SK-N-SH treated with all-trans-retinoic acid at 6 μM for 48 hours (cell line): Measurements from ENCODE around the gene SMAD6.

Experiments
- ATAC-seq: fragments of 200-7000 bp; cut with Tn5 transposase; 3 replicates; pipeline ENCODE4 v1.9.1; 2020; ENCODE audit warnings: mild to moderate bottlenecking, moderate library complexity
- ARNTL ChIP-seq: fragments of 450-650 bp; formaldehyde crosslinking; IDR thresholded peaks from 2 replicates; pipeline ENCODE4 v1.5.0; 2020; ENCODE audit warnings: low read depth, mild to moderate bottlenecking, moderate library complexity, borderline replicate concordance
- BACH2 ChIP-seq: fragments of 250-450 bp; sonication (Bioruptor Pico); IDR thresholded peaks from 2 replicates; pipeline ENCODE4 v1.9.0; 2021; ENCODE audit warnings: mild to moderate bottlenecking, borderline replicate concordance
- CSDC2 ChIP-seq: fragments of 250-450 bp; sonication (Bioruptor Pico); IDR thresholded peaks from 2 replicates; pipeline ENCODE4 v1.5.0; 2020; ENCODE audit warnings: mild to moderate bottlenecking, moderate library complexity
- ESRRG ChIP-seq: fragments of 250-450 bp; sonication (Bioruptor Pico); IDR thresholded peaks from 2 replicates; pipeline ENCODE4 v1.6.1; 2021; ENCODE audit warnings: mild to moderate bottlenecking
- GLIS3 ChIP-seq: fragments of 250-450 bp; sonication (Bioruptor Pico); IDR thresholded peaks from 2 replicates; pipeline ENCODE4 v1.5.0; 2020; ENCODE audit warnings: mild to moderate bottlenecking, moderate library complexity
- ISL1 ChIP-seq: fragments of 250-450 bp; sonication (Bioruptor Pico); IDR thresholded peaks from 2 replicates; pipeline ENCODE4 v2.1.2; 2022; ENCODE audit warnings: mild to moderate bottlenecking, moderate library complexity
- PPARA ChIP-seq: fragments of 250-450 bp; sonication (Bioruptor Pico); IDR thresholded peaks from 2 replicates; pipeline ENCODE4 v1.5.0; 2020; ENCODE audit warnings: mild to moderate bottlenecking, borderline replicate concordance
- RARB ChIP-seq: fragments of 250-450 bp; sonication (Bioruptor Pico); IDR thresholded peaks from 2 replicates; pipeline ENCODE4 v1.8.0; 2021; ENCODE audit warnings: mild to moderate bottlenecking, moderate library complexity
- SNAI2 ChIP-seq: fragments of 250-450 bp; sonication (Bioruptor Pico); IDR thresholded peaks from 2 replicates; pipeline ENCODE4 v1.5.0; 2020; ENCODE audit warnings: mild to moderate bottlenecking, moderate library complexity
- TCF4 ChIP-seq: fragments of 250-450 bp; sonication (Bioruptor Pico); IDR thresholded peaks from 2 replicates; pipeline ENCODE4 v1.8.0; 2021; ENCODE audit warnings: mild to moderate bottlenecking, moderate library complexity, borderline replicate concordance
- TOX ChIP-seq: fragments of 250-450 bp; sonication (Bioruptor Pico); IDR thresholded peaks from 2 replicates; pipeline ENCODE4 v1.8.0; 2021; ENCODE audit warnings: mild to moderate bottlenecking, moderate library complexity, borderline replicate concordance
- ZC3H10 ChIP-seq: fragments of 250-450 bp; sonication (Bioruptor Pico); IDR thresholded peaks from 2 replicates; pipeline ENCODE4 v1.5.1; 2021; ENCODE audit warnings: mild to moderate bottlenecking, moderate library complexity
- ZFP3 ChIP-seq: fragments of 250-450 bp; sonication (Bioruptor Pico); IDR thresholded peaks from 2 replicates; pipeline ENCODE4 v1.5.0; 2020; ENCODE audit warnings: mild to moderate bottlenecking, moderate library complexity
- ZFP30 ChIP-seq: fragments of 450-650 bp; formaldehyde crosslinking; IDR thresholded peaks from 2 replicates; pipeline ENCODE4 v1.5.0; 2022; ENCODE audit warnings: mild to moderate bottlenecking, moderate library complexity
- ZNF70 ChIP-seq: fragments of 450-650 bp; formaldehyde crosslinking; IDR thresholded peaks from 2 replicates; pipeline ENCODE4 v1.5.0; 2020; ENCODE audit warnings: mild to moderate bottlenecking, moderate library complexity
- ZNF8 ChIP-seq: fragments of 450-650 bp; formaldehyde crosslinking; IDR thresholded peaks from 2 replicates; pipeline ENCODE4 v1.5.0; 2020; ENCODE audit warnings: mild to moderate bottlenecking, moderate library complexity
- TF ChIP-seq, protein P1 (sequence below): fragments of 250-450 bp; sonication (Bioruptor Pico); IDR thresholded peaks from 2 replicates; pipeline ENCODE4 v1.5.1; 2021; ENCODE audit warnings: mild to moderate bottlenecking, moderate library complexity
- TF ChIP-seq, protein P2 (sequence below): fragments of 250-450 bp; sonication (Bioruptor Pico); IDR thresholded peaks from 2 replicates; pipeline ENCODE4 v1.8.0; 2020; ENCODE audit warnings: mild to moderate bottlenecking, moderate library complexity, borderline replicate concordance
- TF ChIP-seq, protein P3 (sequence below): fragments of 250-450 bp; sonication (Bioruptor Pico); IDR thresholded peaks from 2 replicates; pipeline ENCODE4 v1.8.0; 2021; ENCODE audit warnings: low read depth, mild to moderate bottlenecking, moderate library complexity, borderline replicate concordance
- TF ChIP-seq, protein P4 (sequence below): fragments of 250-450 bp; sonication (Bioruptor Pico); IDR thresholded peaks from 2 replicates; pipeline ENCODE4 v1.5.1; 2020; ENCODE audit warnings: low read depth, mild to moderate bottlenecking, moderate library complexity
- TF ChIP-seq, protein P5 (sequence below): fragments of 250-450 bp; sonication (Bioruptor Pico); IDR thresholded peaks from 2 replicates; pipeline ENCODE4 v1.5.0; 2020; ENCODE audit warnings: mild to moderate bottlenecking, moderate library complexity

The SMAD6 gene

DNA sequence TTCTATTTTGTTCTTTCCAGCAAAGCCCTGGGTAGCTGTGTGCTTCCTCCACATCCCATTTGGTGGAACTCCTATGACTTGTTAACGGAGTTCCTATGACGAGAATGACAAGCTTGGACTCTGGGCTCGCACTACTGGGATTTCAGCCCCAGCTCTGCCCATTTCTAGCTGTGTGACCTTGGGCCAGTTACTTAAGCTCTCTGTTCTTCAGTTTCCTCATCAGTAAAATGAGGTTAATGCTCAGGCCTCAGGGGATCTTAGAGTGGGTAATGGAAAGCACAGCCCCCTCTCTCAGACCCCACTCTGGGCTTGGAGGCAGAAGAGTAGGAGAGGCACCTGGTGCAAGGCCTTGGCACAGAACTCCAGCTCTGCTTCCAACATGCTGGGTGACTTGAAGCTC, 123.1 kb downstream of the SMAD6 start:
- ATAC-seq: no peak
- TF ChIP-seq ZNF8 (CRISPR knock-in tag) (no peak), TOX (CRISPR knock-in tag) (no peak), ISL1 (CRISPR knock-in tag) (no peak), PPARA (CRISPR knock-in tag) (no peak), ZNF70 (no peak), ESRRG (CRISPR knock-in tag) (no peak), TCF4 (no peak), RARB (CRISPR knock-in tag) (no peak), ZFP3 (no peak), ARNTL (CRISPR knock-in tag) (no peak), SNAI2 (CRISPR knock-in tag) (no peak), GLIS3 (CRISPR knock-in tag) (no peak), ZFP30 (CRISPR knock-in tag) (no peak)
- TF ChIP-seq, protein P1, sequence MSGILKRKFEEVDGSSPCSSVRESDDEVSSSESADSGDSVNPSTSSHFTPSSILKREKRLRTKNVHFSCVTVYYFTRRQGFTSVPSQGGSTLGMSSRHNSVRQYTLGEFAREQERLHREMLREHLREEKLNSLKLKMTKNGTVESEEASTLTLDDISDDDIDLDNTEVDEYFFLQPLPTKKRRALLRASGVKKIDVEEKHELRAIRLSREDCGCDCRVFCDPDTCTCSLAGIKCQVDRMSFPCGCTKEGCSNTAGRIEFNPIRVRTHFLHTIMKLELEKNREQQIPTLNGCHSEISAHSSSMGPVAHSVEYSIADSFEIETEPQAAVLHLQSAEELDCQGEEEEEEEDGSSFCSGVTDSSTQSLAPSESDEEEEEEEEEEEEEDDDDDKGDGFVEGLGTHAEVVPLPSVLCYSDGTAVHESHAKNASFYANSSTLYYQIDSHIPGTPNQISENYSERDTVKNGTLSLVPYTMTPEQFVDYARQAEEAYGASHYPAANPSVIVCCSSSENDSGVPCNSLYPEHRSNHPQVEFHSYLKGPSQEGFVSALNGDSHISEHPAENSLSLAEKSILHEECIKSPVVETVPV: no peak
- TF ChIP-seq, protein P2, sequence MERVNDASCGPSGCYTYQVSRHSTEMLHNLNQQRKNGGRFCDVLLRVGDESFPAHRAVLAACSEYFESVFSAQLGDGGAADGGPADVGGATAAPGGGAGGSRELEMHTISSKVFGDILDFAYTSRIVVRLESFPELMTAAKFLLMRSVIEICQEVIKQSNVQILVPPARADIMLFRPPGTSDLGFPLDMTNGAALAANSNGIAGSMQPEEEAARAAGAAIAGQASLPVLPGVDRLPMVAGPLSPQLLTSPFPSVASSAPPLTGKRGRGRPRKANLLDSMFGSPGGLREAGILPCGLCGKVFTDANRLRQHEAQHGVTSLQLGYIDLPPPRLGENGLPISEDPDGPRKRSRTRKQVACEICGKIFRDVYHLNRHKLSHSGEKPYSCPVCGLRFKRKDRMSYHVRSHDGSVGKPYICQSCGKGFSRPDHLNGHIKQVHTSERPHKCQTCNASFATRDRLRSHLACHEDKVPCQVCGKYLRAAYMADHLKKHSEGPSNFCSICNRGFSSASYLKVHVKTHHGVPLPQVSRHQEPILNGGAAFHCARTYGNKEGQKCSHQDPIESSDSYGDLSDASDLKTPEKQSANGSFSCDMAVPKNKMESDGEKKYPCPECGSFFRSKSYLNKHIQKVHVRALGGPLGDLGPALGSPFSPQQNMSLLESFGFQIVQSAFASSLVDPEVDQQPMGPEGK (CRISPR knock-in tag): no peak
- TF ChIP-seq, protein P3, sequence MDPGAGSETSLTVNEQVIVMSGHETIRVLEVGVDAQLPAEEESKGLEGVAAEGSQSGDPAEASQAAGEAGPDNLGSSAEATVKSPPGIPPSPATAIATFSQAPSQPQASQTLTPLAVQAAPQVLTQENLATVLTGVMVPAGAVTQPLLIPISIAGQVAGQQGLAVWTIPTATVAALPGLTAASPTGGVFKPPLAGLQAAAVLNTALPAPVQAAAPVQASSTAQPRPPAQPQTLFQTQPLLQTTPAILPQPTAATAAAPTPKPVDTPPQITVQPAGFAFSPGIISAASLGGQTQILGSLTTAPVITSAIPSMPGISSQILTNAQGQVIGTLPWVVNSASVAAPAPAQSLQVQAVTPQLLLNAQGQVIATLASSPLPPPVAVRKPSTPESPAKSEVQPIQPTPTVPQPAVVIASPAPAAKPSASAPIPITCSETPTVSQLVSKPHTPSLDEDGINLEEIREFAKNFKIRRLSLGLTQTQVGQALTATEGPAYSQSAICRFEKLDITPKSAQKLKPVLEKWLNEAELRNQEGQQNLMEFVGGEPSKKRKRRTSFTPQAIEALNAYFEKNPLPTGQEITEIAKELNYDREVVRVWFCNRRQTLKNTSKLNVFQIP: no peak
- TF ChIP-seq, protein P4, sequence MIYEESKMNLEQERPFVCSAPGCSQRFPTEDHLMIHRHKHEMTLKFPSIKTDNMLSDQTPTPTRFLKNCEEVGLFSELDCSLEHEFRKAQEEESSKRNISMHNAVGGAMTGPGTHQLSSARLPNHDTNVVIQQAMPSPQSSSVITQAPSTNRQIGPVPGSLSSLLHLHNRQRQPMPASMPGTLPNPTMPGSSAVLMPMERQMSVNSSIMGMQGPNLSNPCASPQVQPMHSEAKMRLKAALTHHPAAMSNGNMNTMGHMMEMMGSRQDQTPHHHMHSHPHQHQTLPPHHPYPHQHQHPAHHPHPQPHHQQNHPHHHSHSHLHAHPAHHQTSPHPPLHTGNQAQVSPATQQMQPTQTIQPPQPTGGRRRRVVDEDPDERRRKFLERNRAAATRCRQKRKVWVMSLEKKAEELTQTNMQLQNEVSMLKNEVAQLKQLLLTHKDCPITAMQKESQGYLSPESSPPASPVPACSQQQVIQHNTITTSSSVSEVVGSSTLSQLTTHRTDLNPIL (CRISPR knock-in tag): no peak

DNA sequence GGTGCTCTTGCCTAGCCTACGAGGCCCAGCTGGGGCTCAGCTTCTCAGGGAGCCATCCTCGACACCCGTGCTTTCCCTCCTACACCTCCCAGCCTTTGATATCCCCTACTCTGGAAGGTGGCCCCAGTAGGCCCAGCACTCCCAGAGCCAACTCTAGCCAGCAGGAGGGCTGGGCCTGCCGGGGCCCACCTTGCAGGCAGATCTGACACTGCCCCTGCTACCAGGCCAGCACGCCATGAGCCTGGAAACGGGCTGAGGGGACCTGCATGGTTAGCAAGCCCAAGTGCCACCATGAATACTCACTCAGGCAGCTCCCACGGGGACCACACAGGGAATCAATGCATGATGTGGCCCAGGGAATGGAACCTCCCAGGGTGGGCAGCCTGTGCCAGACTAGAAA, 123.7 kb downstream of the SMAD6 start:
- no peak for ATAC-seq
- no peak for TF ChIP-seq ZNF70
- no peak for TF ChIP-seq GLIS3 (CRISPR knock-in tag)
- no peak for TF ChIP-seq ARNTL (CRISPR knock-in tag)
- TF ChIP-seq ZNF8 (CRISPR knock-in tag): no peak

DNA sequence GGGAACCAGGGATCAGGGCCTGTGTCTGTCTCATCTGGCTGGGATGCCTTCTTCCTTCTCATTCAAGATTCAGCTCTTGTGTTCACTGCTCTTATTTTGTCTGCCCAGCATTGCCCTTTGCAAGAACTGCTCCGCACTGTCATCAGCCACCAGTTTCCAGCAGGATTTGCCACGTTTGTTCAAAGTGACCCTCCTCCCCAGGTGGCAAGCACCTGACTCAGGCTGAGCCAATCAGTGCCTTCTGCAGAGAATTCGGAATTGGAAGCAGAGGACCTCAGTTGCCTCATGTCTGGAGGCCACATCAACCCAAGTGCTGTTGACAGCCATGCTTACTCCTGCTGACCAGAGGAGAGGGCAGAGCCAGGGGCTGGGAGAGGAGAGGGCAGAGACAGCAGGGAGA, 124.5 kb downstream of the SMAD6 start:
- ATAC-seq: no peak
- TF ChIP-seq ZFP30 (CRISPR knock-in tag): no peak
- TF ChIP-seq, protein P4 (CRISPR knock-in tag): no peak
- TF ChIP-seq, protein P1: no peak
- TF ChIP-seq BACH2 (CRISPR knock-in tag): no peak
- TF ChIP-seq CSDC2 (CRISPR knock-in tag): no peak
- TF ChIP-seq, protein P5, sequence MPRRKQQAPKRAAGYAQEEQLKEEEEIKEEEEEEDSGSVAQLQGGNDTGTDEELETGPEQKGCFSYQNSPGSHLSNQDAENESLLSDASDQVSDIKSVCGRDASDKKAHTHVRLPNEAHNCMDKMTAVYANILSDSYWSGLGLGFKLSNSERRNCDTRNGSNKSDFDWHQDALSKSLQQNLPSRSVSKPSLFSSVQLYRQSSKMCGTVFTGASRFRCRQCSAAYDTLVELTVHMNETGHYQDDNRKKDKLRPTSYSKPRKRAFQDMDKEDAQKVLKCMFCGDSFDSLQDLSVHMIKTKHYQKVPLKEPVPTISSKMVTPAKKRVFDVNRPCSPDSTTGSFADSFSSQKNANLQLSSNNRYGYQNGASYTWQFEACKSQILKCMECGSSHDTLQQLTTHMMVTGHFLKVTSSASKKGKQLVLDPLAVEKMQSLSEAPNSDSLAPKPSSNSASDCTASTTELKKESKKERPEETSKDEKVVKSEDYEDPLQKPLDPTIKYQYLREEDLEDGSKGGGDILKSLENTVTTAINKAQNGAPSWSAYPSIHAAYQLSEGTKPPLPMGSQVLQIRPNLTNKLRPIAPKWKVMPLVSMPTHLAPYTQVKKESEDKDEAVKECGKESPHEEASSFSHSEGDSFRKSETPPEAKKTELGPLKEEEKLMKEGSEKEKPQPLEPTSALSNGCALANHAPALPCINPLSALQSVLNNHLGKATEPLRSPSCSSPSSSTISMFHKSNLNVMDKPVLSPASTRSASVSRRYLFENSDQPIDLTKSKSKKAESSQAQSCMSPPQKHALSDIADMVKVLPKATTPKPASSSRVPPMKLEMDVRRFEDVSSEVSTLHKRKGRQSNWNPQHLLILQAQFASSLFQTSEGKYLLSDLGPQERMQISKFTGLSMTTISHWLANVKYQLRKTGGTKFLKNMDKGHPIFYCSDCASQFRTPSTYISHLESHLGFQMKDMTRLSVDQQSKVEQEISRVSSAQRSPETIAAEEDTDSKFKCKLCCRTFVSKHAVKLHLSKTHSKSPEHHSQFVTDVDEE (CRISPR knock-in tag): no peak
- no peak for TF ChIP-seq ZC3H10 (CRISPR knock-in tag)
- no peak for TF ChIP-seq SNAI2 (CRISPR knock-in tag)
- TF ChIP-seq ZNF70: no peak
- TF ChIP-seq, all 23 proteins: peak for 0
